Mesodermal cell (in vitro differentiated cells): ENCODE results near the gene CTIF.

Experiments
- H3K27ac ChIP-seq: 2 replicates; pipeline ENCODE4 v1.7.0; 2013; ENCODE audit warnings: mild to moderate bottlenecking, low read depth, low read length, moderate library complexity; ENCODE audit not compliant: severe bottlenecking
- H3K36me3 ChIP-seq: 2 replicates; pipeline ENCODE4 v1.7.1; 2013; ENCODE audit warnings: mild to moderate bottlenecking, low read length, moderate library complexity; ENCODE audit not compliant: control insufficient read depth, insufficient read depth
- H3K4me1 ChIP-seq: one replicate; pipeline ENCODE4 v1.7.1; 2013; ENCODE audit warnings: mild to moderate bottlenecking, low read length; ENCODE audit not compliant: insufficient read depth, control insufficient read depth, poor library complexity, severe bottlenecking
- H3K4me3 ChIP-seq: 2 replicates; pipeline ENCODE4 v1.7.0; 2013; ENCODE audit warnings: low read length, control low read depth, mild to moderate bottlenecking; ENCODE audit not compliant: insufficient read depth, poor library complexity, severe bottlenecking; ENCODE audit errors: extremely low read depth
- H3K9me3 ChIP-seq: 2 replicates; pipeline ENCODE4 v1.7.1; 2013; ENCODE audit warnings: mild to moderate bottlenecking, low read length, moderate library complexity; ENCODE audit not compliant: control insufficient read depth
- WGBS, 2 experiments: methylation state at CpG; one replicate each; pipeline ENCODE4 v1.1.5; 2013; ENCODE audit warnings: missing lambda C conversion rate in 2 of 2; ENCODE audit not compliant: insufficient coverage in 2 of 2; 5-methylcytosine and 5-hydroxymethylcytosine counted together

Gene CTIF

DNA sequence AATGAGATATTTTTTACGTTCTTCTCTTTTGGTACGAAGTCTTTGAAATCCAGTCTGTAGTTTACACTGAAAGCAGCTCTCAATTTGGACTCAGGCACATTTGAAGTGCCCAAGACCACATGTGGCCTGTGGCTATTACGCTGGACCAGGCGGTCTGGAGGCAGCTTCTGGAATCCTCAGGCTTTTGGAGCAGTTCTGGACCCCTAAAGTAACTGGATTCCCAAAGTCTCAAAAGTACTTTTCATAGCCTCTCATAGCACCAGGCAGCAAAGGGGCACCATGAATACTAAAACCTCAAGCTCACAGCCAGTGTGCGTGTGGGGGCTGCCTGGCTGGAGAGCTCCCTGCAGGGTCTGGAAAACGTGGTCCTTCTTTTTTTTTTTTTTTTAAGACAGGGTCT lies 293.0 kb downstream of the CTIF start:
- H3K4me1 ChIP-seq = peaks cover 83% of the 10 kb centered on the region
- H3K36me3 ChIP-seq = no peaks in the 10 kb centered on the region
- H3K27ac ChIP-seq = no peak overlapping the region
- H3K4me3 ChIP-seq = no peak overlapping the region
- 87 to 92% methylated on average over 5 to 6 of the region's 6 CpGs for WGBS, 2 experiments
- no peaks in the 10 kb centered on the region for H3K9me3 ChIP-seq

DNA sequence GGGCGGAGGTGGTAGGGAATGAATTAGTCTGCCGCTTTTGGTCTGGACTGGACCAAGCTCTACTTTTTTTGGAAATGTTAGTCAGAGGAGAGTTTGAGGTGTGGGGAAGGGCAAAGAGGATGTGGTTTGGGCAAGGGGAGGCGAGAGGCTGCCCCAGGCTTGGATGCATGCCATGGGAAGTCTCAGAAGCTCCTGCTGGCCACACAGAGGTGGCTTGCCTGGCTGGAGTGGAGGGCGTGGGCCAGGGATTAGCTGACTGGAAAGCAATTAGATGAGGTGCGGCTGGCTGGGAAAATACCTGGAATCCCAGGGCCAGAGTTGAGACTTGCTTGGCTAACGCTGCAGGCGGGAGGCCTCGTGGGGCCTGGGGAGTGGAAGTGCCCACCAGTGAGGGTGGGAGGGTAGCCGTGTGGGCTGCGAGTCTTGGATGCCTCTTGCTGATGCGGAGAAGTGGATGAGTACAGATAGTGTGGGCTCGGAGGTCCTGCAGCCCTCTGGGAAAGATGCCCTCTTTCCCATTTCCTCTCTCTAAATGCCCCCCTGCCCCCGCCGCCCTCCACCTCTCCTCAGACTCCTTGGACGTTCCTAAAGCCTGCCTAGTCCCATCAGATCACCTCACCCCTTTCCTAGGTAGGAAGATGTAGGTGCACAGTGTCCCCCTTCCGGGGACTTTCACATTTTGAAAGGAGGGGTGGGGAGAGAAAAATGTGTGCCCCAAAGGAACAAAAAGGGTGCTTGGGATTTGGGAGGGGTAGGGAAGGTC lies 294.3 kb downstream of the CTIF start:
- Histone ChIP-seq H3K4me1 (peaks cover 80% of the 10 kb centered on the region), H3K9me3 (no peaks in the 10 kb centered on the region), H3K4me3 (no peak overlapping the region), H3K27ac (peak overlapping the region; percentile 66), H3K36me3 (no peaks in the 10 kb centered on the region)
- 85 to 89% methylated on average over 9 to 10 of the region's 16 CpGs for WGBS, 2 experiments

GRCh38 chr18:48833701-48834412 lies 295.0 kb downstream of the CTIF start:
- 77 to 85% methylated on average over 7 to 9 of the region's 13 CpGs for WGBS, 2 experiments
- H3K4me3 ChIP-seq = no peak overlapping the region
- peaks cover 80% of the 10 kb centered on the region for H3K4me1 ChIP-seq
- no peaks in the 10 kb centered on the region for H3K9me3 ChIP-seq
- peak overlapping the region; percentile 66 for H3K27ac ChIP-seq
- no peaks in the 10 kb centered on the region for H3K36me3 ChIP-seq

GRCh38 chr18:48834413-48835031 lies 295.7 kb downstream of the CTIF start:
- H3K9me3 ChIP-seq = no peaks in the 10 kb centered on the region
- peaks cover 80% of the 10 kb centered on the region for H3K4me1 ChIP-seq
- no peak overlapping the region for H3K4me3 ChIP-seq
- H3K36me3 ChIP-seq = no peaks in the 10 kb centered on the region
- 54 to 63% methylated on average over 13 to 14 of the region's 18 CpGs for WGBS, 2 experiments
- peak overlapping the region; percentile 66 for H3K27ac ChIP-seq

GRCh38 chr18:48835119-48835518 lies 296.3 kb downstream of the CTIF start:
- no peak overlapping the region for H3K4me3 ChIP-seq
- no peaks in the 10 kb centered on the region for H3K36me3 ChIP-seq
- H3K9me3 ChIP-seq = no peaks in the 10 kb centered on the region
- no peak overlapping the region for H3K27ac ChIP-seq
- WGBS, 2 experiments = 77 to 89% methylated on average over 3 of the region's 3 CpGs
- peaks cover 78% of the 10 kb centered on the region for H3K4me1 ChIP-seq

- WGBS, 2 experiments = 25% methylated on average over 2 of the region's 3 CpGs; no CpG with 5 or more reads in 1 of the 2 experiments
- H3K9me3 ChIP-seq = no peaks in the 10 kb centered on the region
- H3K4me3 ChIP-seq = no peak overlapping the region
Observed at GRCh38 chr18:48835745-48836170, 296.9 kb downstream of the CTIF start.

DNA sequence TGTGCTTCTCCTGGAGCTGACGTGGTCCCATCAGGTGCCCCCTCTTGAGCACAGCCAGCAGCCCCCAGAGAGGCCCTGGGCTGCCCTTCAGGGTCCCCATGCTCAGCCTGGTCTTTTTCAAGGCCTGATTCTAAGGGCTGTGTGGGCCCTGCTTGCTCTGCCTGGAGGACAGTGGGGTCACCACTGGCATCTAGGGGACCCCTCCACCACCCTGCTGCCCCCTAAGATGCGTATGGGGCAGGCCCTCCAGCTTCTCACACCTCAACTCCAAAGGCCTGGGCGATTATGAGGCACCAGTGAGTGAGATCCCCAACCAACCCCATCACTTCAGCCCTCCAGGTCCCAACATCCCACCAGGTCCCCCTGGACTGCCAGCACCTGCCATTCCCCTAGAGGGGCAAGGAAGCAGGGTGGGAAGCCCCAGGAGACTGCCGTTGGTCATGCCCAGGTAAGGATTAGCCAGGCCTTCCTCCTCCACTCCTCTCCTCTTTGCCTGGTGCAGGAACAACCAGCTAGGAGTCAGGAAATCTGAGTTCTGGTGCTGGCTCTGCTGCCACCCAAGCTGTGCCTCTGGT lies 297.5 kb downstream of the CTIF start:
- Histone ChIP-seq H3K4me3 (no peak overlapping the region), H3K4me1 (peaks cover 78% of the 10 kb centered on the region), H3K9me3 (no peaks in the 10 kb centered on the region), H3K27ac (no peak overlapping the region), H3K36me3 (no peaks in the 10 kb centered on the region)
- WGBS, 2 experiments = 79 to 86% methylated on average over 3 to 4 of the region's 4 CpGs

More at GRCh38 chr18:48835745-48836170, 296.9 kb downstream of the CTIF start:
- Histone ChIP-seq H3K27ac (no peak overlapping the region), H3K36me3 (no peaks in the 10 kb centered on the region), H3K4me1 (peaks cover 76% of the 10 kb centered on the region)

DNA sequence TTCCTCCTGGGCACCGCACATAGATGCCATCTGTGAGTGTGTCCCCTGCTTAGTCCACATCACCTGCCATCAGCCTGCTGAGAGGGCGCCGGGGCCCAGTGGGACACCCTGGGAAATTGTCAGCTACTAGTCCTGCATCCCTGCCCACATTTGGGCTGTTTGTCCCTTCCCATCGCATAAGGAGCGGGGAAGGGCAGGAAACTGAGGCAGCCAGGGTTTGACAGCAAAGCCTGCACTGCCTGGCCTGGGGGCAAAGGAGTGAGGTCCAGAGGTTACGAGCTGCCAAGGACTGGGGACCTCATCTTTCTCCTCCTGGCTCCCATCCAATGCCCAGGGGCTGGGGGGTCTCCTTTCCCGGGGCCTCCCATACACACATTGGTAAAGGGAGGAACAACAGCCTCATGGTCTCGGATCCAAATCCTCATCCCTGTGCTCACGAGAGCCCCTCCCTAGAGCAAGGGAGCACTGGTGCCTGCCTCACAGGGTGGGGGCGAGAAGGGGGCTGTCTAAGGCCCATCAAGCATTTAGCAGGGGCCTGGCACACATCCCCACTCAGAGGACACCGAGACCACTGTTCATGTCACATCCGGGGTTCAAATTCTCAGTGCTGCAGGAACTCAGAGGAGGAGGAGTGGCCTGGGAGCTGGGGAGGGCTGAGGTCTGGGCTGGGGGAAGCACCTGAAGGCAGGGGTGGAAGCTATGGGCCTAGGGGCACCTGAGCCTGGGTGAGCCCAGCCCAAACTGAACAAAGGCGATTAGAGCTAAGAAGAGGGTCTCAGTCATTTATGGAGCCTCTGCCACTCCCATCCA lies 298.2 kb downstream of the CTIF start:
- WGBS, 2 experiments = 92 to 93% methylated on average over 10 to 13 of the region's 13 CpGs
- Histone ChIP-seq H3K36me3 (no peaks in the 10 kb centered on the region), H3K4me1 (peaks cover 78% of the 10 kb centered on the region), H3K9me3 (no peaks in the 10 kb centered on the region), H3K4me3 (no peak overlapping the region), H3K27ac (no peak overlapping the region)

DNA sequence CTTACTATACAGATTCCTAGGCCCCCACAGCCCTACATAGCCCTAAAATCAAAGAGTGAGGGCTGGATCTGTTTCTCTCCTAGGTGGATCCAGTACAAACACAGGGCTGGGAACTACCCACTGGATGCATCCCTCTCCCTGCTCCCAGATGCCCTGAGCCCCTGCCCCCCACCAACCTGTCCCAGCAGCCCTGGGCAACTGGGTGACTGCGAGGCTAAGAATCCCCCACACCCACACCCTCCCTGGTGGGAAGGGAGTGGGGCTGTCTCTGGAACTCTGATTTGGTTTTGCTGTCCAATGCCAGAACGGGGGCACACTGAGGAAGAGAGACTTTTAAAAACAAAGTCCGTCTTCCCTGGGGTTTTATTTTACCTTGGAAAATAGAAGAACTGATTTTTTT lies 298.8 kb downstream of the CTIF start:
- Histone ChIP-seq H3K4me1 (peaks cover 78% of the 10 kb centered on the region), H3K36me3 (no peaks in the 10 kb centered on the region), H3K9me3 (no peaks in the 10 kb centered on the region), H3K27ac (no peak overlapping the region), H3K4me3 (no peak overlapping the region)
- WGBS, 2 experiments = no CpG with 5 or more reads among the region's 3 CpGs

DNA sequence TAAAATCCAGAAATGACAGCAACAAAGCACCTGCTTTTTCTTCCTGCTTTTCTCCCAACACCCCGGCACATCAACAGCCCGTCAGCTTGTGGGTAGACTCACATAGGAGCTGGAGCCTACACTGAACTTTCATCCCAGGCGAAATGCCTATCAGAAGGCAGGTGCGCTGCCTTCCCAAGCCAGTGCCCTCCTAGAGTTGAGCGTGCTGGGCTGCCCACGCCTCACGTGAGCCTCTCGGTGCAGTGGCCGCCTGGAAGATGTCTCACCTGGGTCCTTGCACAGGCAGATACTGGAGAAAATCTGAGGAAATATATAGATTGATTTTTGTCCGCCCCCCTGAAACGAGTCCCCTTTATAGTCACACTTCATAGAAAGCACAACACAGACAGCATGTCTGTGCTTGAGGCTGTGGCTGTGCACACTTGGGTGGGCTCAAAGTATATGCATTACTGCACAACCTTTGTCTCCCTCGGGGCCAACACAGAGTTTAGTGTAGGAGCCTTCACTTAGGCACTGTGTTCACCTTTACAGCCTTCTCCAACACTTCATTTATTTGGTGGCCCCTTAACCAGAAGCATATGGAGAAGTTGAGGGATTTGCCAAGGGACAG lies 299.4 kb downstream of the CTIF start:
- no peaks in the 10 kb centered on the region for H3K9me3 ChIP-seq
- 94 to 97% methylated on average over 9 to 12 of the region's 12 CpGs for whole genome bisulfite sequencing, 2 experiments
- peak overlapping the region; percentile 53 for H3K27ac ChIP-seq
- no peak overlapping the region for H3K4me3 ChIP-seq
- no peaks in the 10 kb centered on the region for H3K36me3 ChIP-seq
- H3K4me1 ChIP-seq = peaks cover 78% of the 10 kb centered on the region
